ENCODE results near the gene SSR2. TPM values are rescaled to one million over a fixed set of nuclear protein-coding genes. Genes with fewer than 3 reads are reported as not detected.
A peak's percentile ranks its signal among the peaks of the same experiment; 100 is the strongest.

Gene SSR2
- total and polyA plus RNA-seq, 10 donors = 152 to 291 (median 194) TPM

- DNase-seq = no peak
Measured at GRCh38 chr1:156009404-156009803, 11.3 kb downstream of the SSR2 start.

GRCh38 chr1:156006666-156007376 is 13.9 kb downstream of the SSR2 start:
- no peaks in the 10 kb centered on the region for H3K9me3 ChIP-seq
- peak; percentile 40 for DNase-seq
- WGBS, 5 donors = 84 to 92% (median 88%) methylated on average over 7 of the region's 7 CpGs
- peaks cover 0 to 13% (median 0%) of the 10 kb centered on the region in 6 donors for H3K4me1 ChIP-seq
- intact Hi-C loops (cut with DNase I; ENCODE audit: low total_unique reads) = no loop called here
- no peak overlapping the region for H3K27ac ChIP-seq
- H3K4me3 ChIP-seq = no peak overlapping the region
- TF ChIP-seq POLR2A (IDR thresholded peaks at IDR 0.05) (no peak), POLR2AphosphoS5 (IDR thresholded peaks at IDR 0.05) (no peak)
- H3K36me3 ChIP-seq = peaks cover 7 to 59% (median 51%) of the 10 kb centered on the region in 6 donors
- no peaks in the 10 kb centered on the region for H3K27me3 ChIP-seq (replicated peaks in 1 of 7)

More at GRCh38 chr1:156009404-156009803, 11.3 kb downstream of the SSR2 start:
- 61 to 79% (median 69%) methylated on average over 3 of the region's 3 CpGs for WGBS, 5 donors
- intact Hi-C loops (cut with DNase I; ENCODE audit: low total_unique reads) = no loop called here
- Histone ChIP-seq H3K4me3 (no peak overlapping the region), H3K27me3 (replicated peaks in 1 of 7) (no peaks in the 10 kb centered on the region), H3K9me3 (no peaks in the 10 kb centered on the region), H3K4me1 (peaks cover 0 to 35% (median 2%) of the 10 kb centered on the region in 6 donors), H3K36me3 (peaks cover 7 to 85% (median 76%) of the 10 kb centered on the region in 6 donors), H3K27ac (peak overlapping the region in 1 of 8 donors; percentile 21)
- TF ChIP-seq CTCF (IDR thresholded peaks at IDR 0.05 in 8 of 11, conservative IDR thresholded peaks at IDR 0.05 in 3 of 11) (no peak), POLR2A (IDR thresholded peaks at IDR 0.05) (no peak)

- Histone ChIP-seq H3K36me3 (peaks cover 3 to 41% (median 32%) of the 10 kb centered on the region in 6 donors), H3K4me3 (no peak overlapping the region), H3K27me3 (replicated peaks in 1 of 7) (no peaks in the 10 kb centered on the region), H3K4me1 (peaks cover 0 to 11% (median 0%) of the 10 kb centered on the region in 6 donors), H3K9me3 (no peaks in the 10 kb centered on the region), H3K27ac (peak overlapping the region in 3 of 8 donors; percentile 4 to 51 (median 11))
- DNase-seq = peak; percentile 44
- no peak for TF ChIP-seq POLR2A (IDR thresholded peaks at IDR 0.05)
- 52 to 63% (median 61%) methylated on average over 4 of the region's 4 CpGs for WGBS, 5 donors
- intact Hi-C loops (cut with DNase I; ENCODE audit: low total_unique reads) = no loop called here
Measured at GRCh38 chr1:156004843-156005584, 15.7 kb downstream of the SSR2 start.

- no peak overlapping the region for H3K27ac ChIP-seq
Measured at GRCh38 chr1:156003923-156004188, 16.9 kb downstream of the SSR2 start.

More at GRCh38 chr1:156003923-156004188, 16.9 kb downstream of the SSR2 start:
- H3K27me3 ChIP-seq (replicated peaks in 1 of 7) = no peaks in the 10 kb centered on the region
- 39 to 84% (median 46%) methylated on average over 2 of the region's 2 CpGs for WGBS, 5 donors
- H3K4me3 ChIP-seq = no peak overlapping the region
- no peaks in the 10 kb centered on the region for H3K9me3 ChIP-seq
- peaks cover 0 to 29% (median 21%) of the 10 kb centered on the region in 6 donors for H3K36me3 ChIP-seq
- no peak for TF ChIP-seq POLR2A (IDR thresholded peaks at IDR 0.05)
- no peak for TF ChIP-seq CTCF (IDR thresholded peaks at IDR 0.05 in 8 of 11, conservative IDR thresholded peaks at IDR 0.05 in 3 of 11)
- TF ChIP-seq POLR2AphosphoS5 (IDR thresholded peaks at IDR 0.05) = no peak
- intact Hi-C loops (cut with DNase I; ENCODE audit: low total_unique reads) = no loop called here
- DNase-seq = no peak
- H3K4me1 ChIP-seq = peaks cover 0 to 11% (median 0%) of the 10 kb centered on the region in 6 donors
